ENCODE data around the gene RYR1. TPM values are rescaled to one million over a fixed set of nuclear protein-coding genes. Genes with fewer than 3 reads are reported as not detected.

Gene RYR1
- total RNA-seq, 1 donor from 2014 or later = 243 TPM

GRCh38 chr19:38388349-38389100 lies 45.0 kb upstream of the RYR1 start, which contains the start of gene SPRED3:
Gene SPRED3 (plus strand): TSS chr19:38388697. CDS start chr19:38390303, 1,606 bp downstream.
- Histone ChIP-seq H3K27ac (ENCODE audit: low read depth, low read length) (peak within 1 kb of the TSS; percentile 5), H3K9ac (ENCODE audit: low read depth in 1 of 3, low read length in 3 of 3) (peak within 1 kb of the TSS in 1 of 3 donors; percentile 33)

GRCh38 chr19:38389101-38389925 lies 44.2 kb upstream of the RYR1 start:
- Histone ChIP-seq H3K9me3 (ENCODE audit: control insufficient read depth in 3 of 3, low read length in 3 of 3) (no peaks in the 10 kb centered on the region), H3K27me3 (ENCODE audit: control insufficient read depth in 3 of 3, insufficient read depth in 3 of 3, low read length in 3 of 3) (peaks cover 10 to 12% (median 11%) of the 10 kb centered on the region in 3 donors), H3K4me3 (ENCODE audit: low read length in 3 of 3) (no peak overlapping the region), H3K27ac (ENCODE audit: low read depth, low read length) (no peak overlapping the region), H3K4me1 (ENCODE audit: control insufficient read depth in 3 of 3, insufficient read depth in 3 of 3, low read length in 3 of 3) (peaks cover 12 to 21% (median 20%) of the 10 kb centered on the region in 3 donors), H3K36me3 (ENCODE audit: control insufficient read depth in 3 of 3, insufficient read depth in 3 of 3, low read length in 3 of 3) (peaks cover 5 to 7% (median 6%) of the 10 kb centered on the region in 3 donors), H3K9ac (ENCODE audit: low read depth in 1 of 3, low read length in 3 of 3) (no peak overlapping the region)

More at GRCh38 chr19:38388349-38389100, 45.0 kb upstream of the RYR1 start, which contains the start of gene SPRED3:
- peaks cover 12 to 21% (median 20%) of the 10 kb centered on the region in 3 donors for H3K4me1 ChIP-seq (ENCODE audit: control insufficient read depth in 3 of 3, insufficient read depth in 3 of 3, low read length in 3 of 3)
- peaks cover 13 to 15% (median 14%) of the 10 kb centered on the region in 3 donors for H3K36me3 ChIP-seq (ENCODE audit: control insufficient read depth in 3 of 3, insufficient read depth in 3 of 3, low read length in 3 of 3)
- H3K27me3 ChIP-seq (ENCODE audit: control insufficient read depth in 3 of 3, insufficient read depth in 3 of 3, low read length in 3 of 3) = peaks cover 3 to 4% (median 4%) of the 10 kb centered on the region in 3 donors
- H3K9me3 ChIP-seq (ENCODE audit: control insufficient read depth in 3 of 3, low read length in 3 of 3) = no peaks in the 10 kb centered on the region
- peak within 1 kb of the TSS; percentile 38 to 61 (median 61) for H3K4me3 ChIP-seq (ENCODE audit: low read length in 3 of 3)

GRCh38 chr19:38389957-38390924 lies 43.2 kb upstream of the RYR1 start:
- Histone ChIP-seq H3K4me3 (ENCODE audit: low read length in 3 of 3) (no peak overlapping the region), H3K36me3 (ENCODE audit: control insufficient read depth in 3 of 3, insufficient read depth in 3 of 3, low read length in 3 of 3) (peaks cover 0 to under 1% (median 0%) of the 10 kb centered on the region in 3 donors), H3K27ac (ENCODE audit: low read depth, low read length) (no peak overlapping the region), H3K4me1 (ENCODE audit: control insufficient read depth in 3 of 3, insufficient read depth in 3 of 3, low read length in 3 of 3) (peaks cover 12 to 21% (median 20%) of the 10 kb centered on the region in 3 donors), H3K9me3 (ENCODE audit: control insufficient read depth in 3 of 3, low read length in 3 of 3) (no peaks in the 10 kb centered on the region), H3K9ac (ENCODE audit: low read depth in 1 of 3, low read length in 3 of 3) (no peak overlapping the region), H3K27me3 (ENCODE audit: control insufficient read depth in 3 of 3, insufficient read depth in 3 of 3, low read length in 3 of 3) (peaks cover 16 to 21% (median 20%) of the 10 kb centered on the region in 3 donors)

- peaks cover 10 to 14% (median 13%) of the 10 kb centered on the region in 3 donors for H3K4me1 ChIP-seq (ENCODE audit: control insufficient read depth in 3 of 3, insufficient read depth in 3 of 3, low read length in 3 of 3)
- peaks cover 29 to 30% (median 29%) of the 10 kb centered on the region in 3 donors for H3K27me3 ChIP-seq (ENCODE audit: control insufficient read depth in 3 of 3, insufficient read depth in 3 of 3, low read length in 3 of 3)
- H3K4me3 ChIP-seq (ENCODE audit: low read length in 3 of 3) = no peak overlapping the region
- no peaks in the 10 kb centered on the region for H3K36me3 ChIP-seq (ENCODE audit: control insufficient read depth in 3 of 3, insufficient read depth in 3 of 3, low read length in 3 of 3)
- no peak overlapping the region for H3K27ac ChIP-seq (ENCODE audit: low read depth, low read length)
- H3K9me3 ChIP-seq (ENCODE audit: control insufficient read depth in 3 of 3, low read length in 3 of 3) = no peaks in the 10 kb centered on the region
- H3K9ac ChIP-seq (ENCODE audit: low read depth in 1 of 3, low read length in 3 of 3) = no peak overlapping the region
These were observed 41.5 kb upstream of the RYR1 start for GRCh38 chr19:38391911-38392464.

GRCh38 chr19:38392707-38393308 lies 40.7 kb upstream of the RYR1 start:
- no peaks in the 10 kb centered on the region for H3K9me3 ChIP-seq (ENCODE audit: control insufficient read depth in 3 of 3, low read length in 3 of 3)
- no peak overlapping the region for H3K9ac ChIP-seq (ENCODE audit: low read depth in 1 of 3, low read length in 3 of 3)
- H3K36me3 ChIP-seq (ENCODE audit: control insufficient read depth in 3 of 3, insufficient read depth in 3 of 3, low read length in 3 of 3) = no peaks in the 10 kb centered on the region
- H3K4me3 ChIP-seq (ENCODE audit: low read length in 3 of 3) = no peak overlapping the region
- H3K27ac ChIP-seq (ENCODE audit: low read depth, low read length) = no peak overlapping the region
- H3K4me1 ChIP-seq (ENCODE audit: control insufficient read depth in 3 of 3, insufficient read depth in 3 of 3, low read length in 3 of 3) = peaks cover 4 to 9% (median 8%) of the 10 kb centered on the region in 3 donors
- peaks cover 36 to 38% (median 36%) of the 10 kb centered on the region in 3 donors for H3K27me3 ChIP-seq (ENCODE audit: control insufficient read depth in 3 of 3, insufficient read depth in 3 of 3, low read length in 3 of 3)

GRCh38 chr19:38394488-38394887 lies 39.0 kb upstream of the RYR1 start:
- Histone ChIP-seq H3K27ac (ENCODE audit: low read depth, low read length) (no peak overlapping the region), H3K9ac (ENCODE audit: low read depth in 1 of 3, low read length in 3 of 3) (no peak overlapping the region), H3K4me1 (ENCODE audit: control insufficient read depth in 3 of 3, insufficient read depth in 3 of 3, low read length in 3 of 3) (no peaks in the 10 kb centered on the region), H3K9me3 (ENCODE audit: control insufficient read depth in 3 of 3, low read length in 3 of 3) (no peaks in the 10 kb centered on the region), H3K4me3 (ENCODE audit: low read length in 3 of 3) (no peak overlapping the region), H3K27me3 (ENCODE audit: control insufficient read depth in 3 of 3, insufficient read depth in 3 of 3, low read length in 3 of 3) (peaks cover 42 to 47% (median 42%) of the 10 kb centered on the region in 3 donors), H3K36me3 (ENCODE audit: control insufficient read depth in 3 of 3, insufficient read depth in 3 of 3, low read length in 3 of 3) (no peaks in the 10 kb centered on the region)

- peaks cover 45 to 57% (median 51%) of the 10 kb centered on the region in 3 donors for H3K27me3 ChIP-seq (ENCODE audit: control insufficient read depth in 3 of 3, insufficient read depth in 3 of 3, low read length in 3 of 3)
- no peaks in the 10 kb centered on the region for H3K9me3 ChIP-seq (ENCODE audit: control insufficient read depth in 3 of 3, low read length in 3 of 3)
- H3K36me3 ChIP-seq (ENCODE audit: control insufficient read depth in 3 of 3, insufficient read depth in 3 of 3, low read length in 3 of 3) = no peaks in the 10 kb centered on the region
- H3K4me3 ChIP-seq (ENCODE audit: low read length in 3 of 3) = no peak overlapping the region
- no peaks in the 10 kb centered on the region for H3K4me1 ChIP-seq (ENCODE audit: control insufficient read depth in 3 of 3, insufficient read depth in 3 of 3, low read length in 3 of 3)
- no peak overlapping the region for H3K27ac ChIP-seq (ENCODE audit: low read depth, low read length)
- H3K9ac ChIP-seq (ENCODE audit: low read depth in 1 of 3, low read length in 3 of 3) = no peak overlapping the region
These were observed 37.9 kb upstream of the RYR1 start for GRCh38 chr19:38395381-38396114.

GRCh38 chr19:38399081-38399480 lies 34.4 kb upstream of the RYR1 start:
- Histone ChIP-seq H3K9ac (ENCODE audit: low read depth in 1 of 3, low read length in 3 of 3) (no peak overlapping the region), H3K9me3 (ENCODE audit: control insufficient read depth in 3 of 3, low read length in 3 of 3) (no peaks in the 10 kb centered on the region), H3K27me3 (ENCODE audit: control insufficient read depth in 3 of 3, insufficient read depth in 3 of 3, low read length in 3 of 3) (peaks cover 35 to 52% (median 45%) of the 10 kb centered on the region in 3 donors), H3K4me3 (ENCODE audit: low read length in 3 of 3) (no peak overlapping the region), H3K36me3 (ENCODE audit: control insufficient read depth in 3 of 3, insufficient read depth in 3 of 3, low read length in 3 of 3) (no peaks in the 10 kb centered on the region), H3K27ac (ENCODE audit: low read depth, low read length) (no peak overlapping the region), H3K4me1 (ENCODE audit: control insufficient read depth in 3 of 3, insufficient read depth in 3 of 3, low read length in 3 of 3) (peaks cover 0 to 6% (median 3%) of the 10 kb centered on the region in 3 donors)

Data from skeletal muscle tissue (tissue), 4 donors.